GM12878 (cell line): Measurements from ENCODE around the gene LPA. TPM values are rescaled to one million over a fixed set of nuclear protein-coding genes. Genes with fewer than 3 reads are reported as not detected.

Source experiments
- ATAC-seq: fragments of 200-7000 bp; cut with Tn5 transposase; 3 replicates; pipeline ENCODE4 v1.9.1; 2020; ENCODE audit warnings: mild to moderate bottlenecking, moderate library complexity
- BruUV-seq: library from RNA; stranded (reverse); fragments of 400-500 nt; replicated peaks from 2 replicates; lab custom pipeline; 2021; lab: Mats Ljungman, UMichigan
- CTCF ChIA-PET: fragments of 300-600 bp; sonication (Branson Sonifier 250); formaldehyde crosslinking; extraction: SDS; loops from one replicate; lab custom pipeline; 2021; ENCODE audit warnings: inconsistent platforms; lab: Yijun Ruan, JAX
- POLR2A ChIA-PET: fragments of 350-600 bp; formaldehyde crosslinking; extraction: SDS; loops from one replicate; lab custom pipeline; 2021; ENCODE audit warnings: inconsistent platforms; lab: Charles Lee
- RAD21 ChIA-PET: fragments of 300-600 bp; sonication (Branson Sonifier 250); formaldehyde crosslinking; loops from one replicate; lab custom pipeline; 2023; ENCODE audit warnings: antibody characterized with exemption; ENCODE audit not compliant: unreplicated experiment; lab: Charles Lee
- SMC1A ChIA-PET: fragments of 300-600 bp; sonication (Branson Sonifier 250); formaldehyde crosslinking; loops from one replicate; lab custom pipeline; 2023; ENCODE audit not compliant: unreplicated experiment, uncharacterized antibody; lab: Charles Lee
- DNase-seq: peaks from one replicate; pipeline ENCODE4 v3.0.0-alpha.2; 2011; ENCODE audit warnings: low read depth, low spot score
- FAIRE-seq: peaks from 3 replicates; lab custom pipeline; 2011; peaks lifted over from hg19 to GRCh38; lab: Jason Lieb, UNC
- H2AFZ ChIP-seq: 2 replicates; pipeline ENCODE4 v1.6.0; 2011; ENCODE audit warnings: low read depth, low read length, control low read depth; ENCODE audit not compliant: control insufficient read depth
- H3K27ac ChIP-seq: 2 replicates; pipeline ENCODE4 v1.5.1; 2011; ENCODE audit warnings: control low read depth; ENCODE audit not compliant: control insufficient read depth, insufficient read depth
- H3K27me3 ChIP-seq, 2 experiments: replicated peaks in 1 of 2; 2 replicates each; pipeline versions ENCODE4 v1.6.0 to v1.6.1; 2011; ENCODE audit warnings: low read length in 1 of 2; ENCODE audit not compliant: control insufficient read depth in 2 of 2, insufficient read depth in 2 of 2
- H3K36me3 ChIP-seq, 2 experiments: 2 replicates each; pipeline ENCODE4 v1.5.1; 2011; ENCODE audit warnings: low read length in 1 of 2; ENCODE audit not compliant: control insufficient read depth in 2 of 2, insufficient read depth in 2 of 2
- H3K4me1 ChIP-seq: 2 replicates; pipeline ENCODE4 v1.6.1; 2011; ENCODE audit warnings: mild to moderate bottlenecking, low read length, moderate library complexity, mixed read lengths; ENCODE audit not compliant: control insufficient read depth, insufficient read depth
- H3K4me2 ChIP-seq: 2 replicates; pipeline ENCODE4 v1.6.0; 2011; ENCODE audit warnings: control low read depth; ENCODE audit not compliant: control insufficient read depth, insufficient read depth
- H3K4me3 ChIP-seq: fragments of 200-600 bp; sonication (generic); 2 replicates; pipeline ENCODE4 v1.5.1; 2016
- H3K79me2 ChIP-seq: 2 replicates; pipeline ENCODE4 v1.6.0; 2011; ENCODE audit warnings: low read length; ENCODE audit not compliant: control insufficient read depth, insufficient read depth
- H3K9ac ChIP-seq: 2 replicates; pipeline ENCODE4 v1.8.0; 2011; ENCODE audit warnings: low read length, control low read depth, mixed read lengths; ENCODE audit not compliant: control insufficient read depth, insufficient read depth
- H3K9me3 ChIP-seq: replicated peaks from 3 replicates; pipeline ENCODE4 v1.5.1; 2011; ENCODE audit warnings: mild to moderate bottlenecking, low read length; ENCODE audit not compliant: control insufficient read depth, insufficient read depth
- H4K20me1 ChIP-seq: 2 replicates; pipeline ENCODE4 v1.6.0; 2011; ENCODE audit not compliant: control insufficient read depth, insufficient read depth
- ASH2L ChIP-seq: fragments of 300-600, 200-600 bp; sonication (generic); IDR thresholded peaks from 2 replicates; pipeline ENCODE4 v1.6.1; 2017; ENCODE audit warnings: low read depth, mild to moderate bottlenecking, borderline replicate concordance
- CBX5 ChIP-seq: sonication (generic); IDR thresholded peaks from 2 replicates; pipeline ENCODE4 v1.6.1; 2016; ENCODE audit warnings: low read depth, moderate library complexity, mild to moderate bottlenecking, inconsistent platforms
- CREB1 ChIP-seq: IDR thresholded peaks from 2 replicates; pipeline ENCODE4 v1.6.1; 2012; ENCODE audit warnings: low read depth, mild to moderate bottlenecking, inconsistent platforms
- E2F8 ChIP-seq: fragments of 450-650 bp; IDR thresholded peaks from 2 replicates; pipeline ENCODE4 v1.6.1; 2018; ENCODE audit warnings: mild to moderate bottlenecking, low read depth, moderate library complexity; ENCODE audit not compliant: partially characterized antibody
- ETV6 ChIP-seq, 2 experiments: fragments of 450-650 bp in 1 of 2; IDR thresholded peaks in 1 of 2; conservative IDR thresholded peaks in 1 of 2; 2 replicates each; pipeline ENCODE4 v1.6.1; 2014; ENCODE audit warnings: antibody characterized with exemption in 1 of 2, borderline replicate concordance in 1 of 2, low read depth in 1 of 2, mild to moderate bottlenecking in 1 of 2, moderate library complexity in 1 of 2
- FOXM1 ChIP-seq: IDR thresholded peaks from 2 replicates; pipeline ENCODE4 v1.6.1; 2012; ENCODE audit warnings: low read depth, mild to moderate bottlenecking, inconsistent platforms, low read length, moderate library complexity
- IKZF1 ChIP-seq: fragments of 450-650 bp; conservative IDR thresholded peaks from 2 replicates; pipeline ENCODE4 v1.6.1; 2017; ENCODE audit warnings: antibody characterized with exemption, mild to moderate bottlenecking
- NRF1 ChIP-seq: conservative IDR thresholded peaks from 2 replicates; pipeline ENCODE4 v1.6.1; 2011; ENCODE audit warnings: mild to moderate bottlenecking, low read depth, low read length, improper control_type of control experiment
- POLR2AphosphoS5 ChIP-seq: IDR thresholded peaks from 2 replicates; pipeline ENCODE4 v1.6.1; 2011; ENCODE audit warnings: mild to moderate bottlenecking, low read length, inconsistent platforms
- SMARCA5 ChIP-seq: fragments of 450-650 bp; IDR thresholded peaks from 2 replicates; pipeline ENCODE4 v1.6.1; 2017; ENCODE audit warnings: mild to moderate bottlenecking
- SP1 ChIP-seq: IDR thresholded peaks from one replicate; pipeline ENCODE4 v1.6.1; 2011; ENCODE audit warnings: low read depth, low read length
- SUZ12 ChIP-seq: fragments of 200-600 bp; sonication (generic); IDR thresholded peaks from one replicate; pipeline ENCODE4 v1.6.1; 2018; ENCODE audit warnings: antibody characterized with exemption, mild to moderate bottlenecking; ENCODE audit not compliant: unreplicated experiment
- TBL1XR1 ChIP-seq: IDR thresholded peaks from 2 replicates; pipeline ENCODE4 v1.6.1; 2012; ENCODE audit warnings: low read depth, low read length, improper control_type of control experiment
- WRNIP1 ChIP-seq: IDR thresholded peaks from 2 replicates; pipeline ENCODE4 v1.6.1; 2011; ENCODE audit warnings: low read depth, low read length, improper control_type of control experiment, borderline replicate concordance
- ZNF207 ChIP-seq: fragments of 450-650 bp; IDR thresholded peaks from 2 replicates; pipeline ENCODE4 v1.6.1; 2014; ENCODE audit warnings: antibody characterized with exemption, mild to moderate bottlenecking, borderline replicate concordance
- WGBS: methylation state at CpG from one replicate; pipeline ENCODE4 v1.1.6; 2016; ENCODE audit warnings: low lambda C conversion rate; ENCODE audit not compliant: insufficient replicate concordance, insufficient coverage; ENCODE audit errors: missing lambda C conversion rate; 5-methylcytosine and 5-hydroxymethylcytosine counted together
- in situ Hi-C: fragments of 300-500 bp; cut with MboI; formaldehyde crosslinking; loops from 9 replicates; pipeline ENCODE4 v1.14.3; 2018; ENCODE audit warnings: mixed read lengths
- intact Hi-C: fragments of 100-400 bp; cut with micrococcal nuclease; formaldehyde crosslinking; loops from one replicate; pipeline ENCODE4 v1.14.2; 2022; ENCODE audit not compliant: unreplicated experiment
- polyA plus RNA-seq, 11 experiments: library from polyadenylated mRNA; depleted of rRNA in 4 of 11; unstranded in 6 of 11; stranded (reverse) in 5 of 11; fragments of >200 nt; fragmentation: Nextera tagmentation in 4 of 11; fragmentation: Illumina TruSeq in 1 of 11; extraction: Ambion mirVana in 4 of 11; extraction: Trizol in 1 of 11; gene quantifications; 1 replicate in 1 of 11; 2 replicates in 10 of 11; pipeline versions ENCODE4 v1.2.1 to v1.2.3, GENCODE V29; 2011 to 2016; ENCODE audit warnings: inconsistent platforms in 2 of 11, missing spikeins in 2 of 11, low read depth in 1 of 11
- total RNA-seq, 4 experiments: library from RNA; depleted of rRNA in 3 of 4; stranded (reverse); fragments of >200 nt in 3 of 4; fragmentation: Illumina TruSeq in 1 of 4; extraction: Trizol in 1 of 4; gene quantifications; 2 replicates each; pipeline versions ENCODE4 v1.2.1 to v1.2.3, GENCODE V29; 2013 to 2021

Gene LPA
- total and polyA plus RNA-seq, 10 of the 15 experiments (the other 5 are each of a cell fraction or from before 2014, with no cell fraction given), result 0.03 to 2.8 (median 0.57) TPM

GRCh38 chr6:160508599-160508998 is 155.5 kb downstream of the LPA start:
- in situ Hi-C loops (no loop called here), intact Hi-C loops (no loop called here)
- Histone ChIP-seq H3K9ac (no peak overlapping the region), H3K27ac (no peak overlapping the region), H3K79me2 (no peaks in the 10 kb centered on the region), H3K27me3 (no peaks in the 10 kb centered on the region; a peak in 1 of 4 replicates), H3K4me3 (no peak overlapping the region), H3K36me3 (no peaks in the 10 kb centered on the region), H4K20me1 (no peaks in the 10 kb centered on the region), H3K4me1 (no peaks in the 10 kb centered on the region), H2AFZ (no peak overlapping the region), H3K9me3 (no peaks in the 10 kb centered on the region; the same call in 2 of the 3 replicates), H3K4me2 (no peak overlapping the region)
- SMC1A ChIA-PET, result no interaction called here
- RAD21 ChIA-PET, result no interaction called here
- 3% methylated on average over 2 of the region's 2 CpGs for WGBS
- BruUV-seq, result no TSS peak
- FAIRE-seq (no peak), DNase-seq (no peak), ATAC-seq (no peak)
- POLR2A ChIA-PET, result interaction anchor here (0.6 kb wide), 1 partner anchor 108 kb away, joined by 3 read pairs; no protein-coding TSS in a partner anchor
- CTCF ChIA-PET, result interaction anchor here (2.5 kb wide), 1 partner anchor 11 kb away, joined by 13 read pairs; no protein-coding TSS in a partner anchor
- TF ChIP-seq TBL1XR1 (no peak), CREB1 (no peak), NRF1 (no peak), CBX5 (no peak), IKZF1 (no peak)

GRCh38 chr6:160507420-160507819 is 156.7 kb downstream of the LPA start:
- Histone ChIP-seq H3K79me2 (no peaks in the 10 kb centered on the region), H2AFZ (no peak overlapping the region), H3K4me2 (no peak overlapping the region), H3K36me3 (no peaks in the 10 kb centered on the region), H3K4me1 (no peaks in the 10 kb centered on the region), H4K20me1 (no peaks in the 10 kb centered on the region), H3K9ac (no peak overlapping the region), H3K9me3 (no peaks in the 10 kb centered on the region; the same call in 2 of the 3 replicates), H3K27me3 (no peaks in the 10 kb centered on the region; a peak in 1 of 4 replicates), H3K27ac (no peak overlapping the region), H3K4me3 (no peak overlapping the region)
- ChIA-PET RAD21 (no interaction called here), POLR2A (no interaction called here), CTCF (interaction anchor here (1.1 to 1.5 kb wide), 2 partner anchors 12 to 26 kb away, joined by 3 to 4 read pairs; no protein-coding TSS in a partner anchor), SMC1A (no interaction called here)
- intact Hi-C loops, result no loop called here
- no TSS peak for BruUV-seq
- no peak for ATAC-seq
- 12% methylated on average over 4 of the region's 4 CpGs for WGBS
- no peak for DNase-seq
- no peak for FAIRE-seq
- in situ Hi-C loops, result no loop called here
- TF ChIP-seq ASH2L, result no peak
- no peak for TF ChIP-seq E2F8
- no peak for TF ChIP-seq WRNIP1
- TF ChIP-seq ETV6 (conservative IDR thresholded peaks at IDR 0.05 in 1 of 2, IDR thresholded peaks at IDR 0.05 in 1 of 2; ENCODE audit: borderline replicate concordance in 1 of 2, low read depth in 1 of 2), result no peak
- no peak for TF ChIP-seq SMARCA5
- TF ChIP-seq SUZ12, result no peak
- no peak for TF ChIP-seq POLR2AphosphoS5
- TF ChIP-seq FOXM1, result no peak
- TF ChIP-seq ZNF207, result no peak
- no peak for TF ChIP-seq CBX5
- no peak for TF ChIP-seq SP1
